SH-SY5Y (cell line): ENCODE results near the gene NR2F6.

ENCODE experiments used
- GATA2 ChIP-seq: IDR thresholded peaks from 2 replicates; pipeline ENCODE4 v1.6.1; 2011; ENCODE audit warnings: mild to moderate bottlenecking, low read depth, low read length
- GATA3 ChIP-seq: IDR thresholded peaks from 2 replicates; pipeline ENCODE4 v1.6.1; 2011; ENCODE audit warnings: low read depth, mild to moderate bottlenecking, low read length, moderate library complexity

DNA sequence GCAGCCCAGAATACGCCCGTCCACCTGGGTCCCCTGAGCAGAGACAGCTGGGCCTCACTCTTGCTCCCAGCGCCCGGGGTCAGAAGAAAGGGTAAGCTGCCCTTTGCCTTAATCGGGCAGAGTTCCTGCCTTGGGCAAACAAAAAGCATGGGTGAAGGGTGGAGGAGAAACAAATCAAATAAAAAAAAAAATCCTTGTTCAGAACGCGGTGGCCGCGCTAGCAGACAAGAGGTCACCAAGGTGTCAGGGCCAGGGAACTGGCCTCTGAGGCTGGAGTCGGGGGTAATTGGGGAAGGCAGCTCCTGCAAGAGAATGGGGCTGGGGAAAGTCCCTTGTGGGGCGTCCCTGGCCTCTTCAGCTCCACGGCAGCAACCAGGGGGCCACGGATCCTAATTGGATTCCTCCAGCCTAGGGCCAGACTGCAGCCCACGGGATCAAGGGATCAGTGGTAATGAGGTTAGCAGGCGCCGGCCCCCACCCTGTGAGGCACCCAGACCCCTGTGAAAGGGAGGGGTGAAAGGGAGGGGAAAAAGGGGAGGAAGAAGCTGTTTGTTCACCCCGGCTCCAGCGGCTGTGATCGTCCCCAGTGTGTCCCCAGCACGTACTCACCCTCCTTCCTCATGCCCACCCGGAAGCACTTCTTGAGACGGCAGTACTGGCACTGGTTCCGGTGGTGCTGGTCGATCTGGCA lies 5.5 kb downstream of the NR2F6 start:
- TF ChIP-seq GATA2, result no peak
- TF ChIP-seq GATA3, result no peak
